B cell (primary cell): ENCODE results near the gene TEAD1.

Source experiments
- EZH2 ChIP-seq: IDR thresholded peaks from 2 replicates; pipeline ENCODE4 v1.6.1; 2012; ENCODE audit warnings: borderline replicate concordance, low read depth, mild to moderate bottlenecking, moderate library complexity, low read length; ENCODE audit not compliant: insufficient read depth, poor library complexity, severe bottlenecking
- TF ChIP-seq, protein P1 (sequence below): fragments of 200-600 bp; IDR thresholded peaks from one replicate; pipeline ENCODE4 v1.8.0; 2022; ENCODE audit warnings: antibody characterized with exemption, mild to moderate bottlenecking

DNA sequence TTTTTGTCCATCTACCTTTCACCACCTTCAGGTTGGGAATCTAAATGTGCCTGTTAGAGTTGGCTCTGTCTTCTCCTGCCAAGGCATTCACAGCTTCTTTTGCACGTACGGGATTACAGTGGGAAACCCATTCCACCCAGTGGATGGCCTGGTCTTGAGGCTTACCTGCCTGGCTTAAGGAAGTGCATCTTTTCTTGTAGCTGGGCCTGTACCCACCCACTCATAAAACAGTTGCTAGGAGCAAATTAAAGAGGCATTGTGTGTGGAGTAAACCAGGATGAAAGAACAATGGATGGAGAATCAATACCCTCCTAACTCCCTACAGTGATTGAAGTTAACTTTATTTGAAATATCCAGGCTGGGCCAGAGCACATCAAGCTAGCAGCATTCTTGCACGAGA lies 71.6 kb downstream of the TEAD1 start:
- no peak for TF ChIP-seq EZH2
- TF ChIP-seq, protein P1, sequence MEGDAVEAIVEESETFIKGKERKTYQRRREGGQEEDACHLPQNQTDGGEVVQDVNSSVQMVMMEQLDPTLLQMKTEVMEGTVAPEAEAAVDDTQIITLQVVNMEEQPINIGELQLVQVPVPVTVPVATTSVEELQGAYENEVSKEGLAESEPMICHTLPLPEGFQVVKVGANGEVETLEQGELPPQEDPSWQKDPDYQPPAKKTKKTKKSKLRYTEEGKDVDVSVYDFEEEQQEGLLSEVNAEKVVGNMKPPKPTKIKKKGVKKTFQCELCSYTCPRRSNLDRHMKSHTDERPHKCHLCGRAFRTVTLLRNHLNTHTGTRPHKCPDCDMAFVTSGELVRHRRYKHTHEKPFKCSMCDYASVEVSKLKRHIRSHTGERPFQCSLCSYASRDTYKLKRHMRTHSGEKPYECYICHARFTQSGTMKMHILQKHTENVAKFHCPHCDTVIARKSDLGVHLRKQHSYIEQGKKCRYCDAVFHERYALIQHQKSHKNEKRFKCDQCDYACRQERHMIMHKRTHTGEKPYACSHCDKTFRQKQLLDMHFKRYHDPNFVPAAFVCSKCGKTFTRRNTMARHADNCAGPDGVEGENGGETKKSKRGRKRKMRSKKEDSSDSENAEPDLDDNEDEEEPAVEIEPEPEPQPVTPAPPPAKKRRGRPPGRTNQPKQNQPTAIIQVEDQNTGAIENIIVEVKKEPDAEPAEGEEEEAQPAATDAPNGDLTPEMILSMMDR, result no peak
